Hepatocyte (in vitro differentiated cells): Measurements from ENCODE around the gene NINJ1.

Source experiments
- CTCF ChIP-seq: fragments of 200-600 bp; sonication (generic); IDR thresholded peaks from 2 replicates; pipeline ENCODE4 v1.5.1; 2016; ENCODE audit warnings: antibody characterized with exemption, mild to moderate bottlenecking; ENCODE audit not compliant: poor library complexity
- EZH2 ChIP-seq: fragments of 200-600 bp; sonication (generic); IDR thresholded peaks from 2 replicates; pipeline ENCODE4 v1.6.1; 2016; ENCODE audit warnings: antibody characterized with exemption, mild to moderate bottlenecking, borderline replicate concordance
- EZH2phosphoT487 ChIP-seq: fragments of 200-600 bp; sonication (generic); IDR thresholded peaks from one replicate; pipeline ENCODE4 v1.6.1; 2018; ENCODE audit warnings: antibody characterized with exemption, mild to moderate bottlenecking, low read depth, moderate library complexity; ENCODE audit not compliant: unreplicated experiment, severe bottlenecking

- no peak for TF ChIP-seq CTCF
- no peak for TF ChIP-seq EZH2
- no peak for TF ChIP-seq EZH2phosphoT487
These were observed 26.3 kb downstream of the NINJ1 start for GRCh38 chr9:93107825-93108161.
